H1 (cell line): ENCODE measurements around the gene SSH2.

Source experiments
- EP300 ChIP-seq, 2 experiments: IDR thresholded peaks; 1 replicate in 1 of 2; 2 replicates in 1 of 2; pipeline ENCODE4 v1.6.1; 2011 to 2012; ENCODE audit warnings: low read depth in 2 of 2, low read length in 2 of 2, mild to moderate bottlenecking in 2 of 2, borderline replicate concordance in 1 of 2, inconsistent platforms in 1 of 2, moderate library complexity in 1 of 2
- EZH2 ChIP-seq: fragments of 200-600 bp; sonication (generic); IDR thresholded peaks from 2 replicates; pipeline ENCODE4 v1.7.1; 2012; ENCODE audit warnings: low read depth, mild to moderate bottlenecking, moderate library complexity, low read length, inconsistent platforms; ENCODE audit not compliant: severe bottlenecking
- POLR2AphosphoS5 ChIP-seq: IDR thresholded peaks from 2 replicates; pipeline ENCODE4 v1.6.1; 2011; ENCODE audit warnings: low read depth, low read length
- TF ChIP-seq, protein P1 (sequence below), 3 experiments: IDR thresholded peaks; 1 replicate in 2 of 3; 2 replicates in 1 of 3; pipeline versions ENCODE4 v1.5.1 to v1.6.1; 2011; ENCODE audit warnings: low read length in 3 of 3, mild to moderate bottlenecking in 3 of 3, inconsistent platforms in 2 of 3, low read depth in 1 of 3, moderate library complexity in 1 of 3; ENCODE audit not compliant: insufficient read depth in 1 of 3; ENCODE audit errors: control extremely low read depth in 1 of 3
- TF ChIP-seq, protein P2 (sequence below): IDR thresholded peaks from 2 replicates; pipeline ENCODE4 v1.6.1; 2012; ENCODE audit warnings: inconsistent platforms

DNA sequence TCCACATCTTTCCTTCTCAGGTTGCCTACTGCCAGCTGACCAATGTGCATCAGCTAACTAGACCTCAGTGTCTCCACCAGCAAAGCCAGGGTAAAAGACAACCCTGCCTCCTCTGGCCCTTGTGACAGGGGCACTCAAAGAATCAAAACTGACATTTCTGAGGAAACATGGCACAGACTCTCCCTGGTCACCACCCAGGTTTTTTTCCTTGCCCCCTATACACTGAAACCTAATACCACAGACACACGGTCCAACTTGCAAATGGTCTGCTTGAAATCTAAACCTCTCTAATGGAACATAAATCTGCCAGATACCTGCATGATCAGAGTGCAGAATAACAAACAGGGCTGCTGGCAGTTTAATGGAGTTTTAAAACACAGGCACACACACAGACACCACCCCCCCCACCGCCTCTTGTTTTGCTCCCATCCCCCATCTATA lies 287.8 kb downstream of the SSH2 start:
- no peak for TF ChIP-seq POLR2AphosphoS5
- TF ChIP-seq, protein P1, sequence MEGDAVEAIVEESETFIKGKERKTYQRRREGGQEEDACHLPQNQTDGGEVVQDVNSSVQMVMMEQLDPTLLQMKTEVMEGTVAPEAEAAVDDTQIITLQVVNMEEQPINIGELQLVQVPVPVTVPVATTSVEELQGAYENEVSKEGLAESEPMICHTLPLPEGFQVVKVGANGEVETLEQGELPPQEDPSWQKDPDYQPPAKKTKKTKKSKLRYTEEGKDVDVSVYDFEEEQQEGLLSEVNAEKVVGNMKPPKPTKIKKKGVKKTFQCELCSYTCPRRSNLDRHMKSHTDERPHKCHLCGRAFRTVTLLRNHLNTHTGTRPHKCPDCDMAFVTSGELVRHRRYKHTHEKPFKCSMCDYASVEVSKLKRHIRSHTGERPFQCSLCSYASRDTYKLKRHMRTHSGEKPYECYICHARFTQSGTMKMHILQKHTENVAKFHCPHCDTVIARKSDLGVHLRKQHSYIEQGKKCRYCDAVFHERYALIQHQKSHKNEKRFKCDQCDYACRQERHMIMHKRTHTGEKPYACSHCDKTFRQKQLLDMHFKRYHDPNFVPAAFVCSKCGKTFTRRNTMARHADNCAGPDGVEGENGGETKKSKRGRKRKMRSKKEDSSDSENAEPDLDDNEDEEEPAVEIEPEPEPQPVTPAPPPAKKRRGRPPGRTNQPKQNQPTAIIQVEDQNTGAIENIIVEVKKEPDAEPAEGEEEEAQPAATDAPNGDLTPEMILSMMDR (IDR thresholded peaks at IDR 0.05; ENCODE audit: control extremely low read depth in 1 of 3, insufficient read depth in 1 of 3, low read depth in 1 of 3, low read length in 3 of 3): no peak
- TF ChIP-seq EZH2: no peak
- TF ChIP-seq, protein P2, sequence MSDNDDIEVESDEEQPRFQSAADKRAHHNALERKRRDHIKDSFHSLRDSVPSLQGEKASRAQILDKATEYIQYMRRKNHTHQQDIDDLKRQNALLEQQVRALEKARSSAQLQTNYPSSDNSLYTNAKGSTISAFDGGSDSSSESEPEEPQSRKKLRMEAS: no peak
- no peak for TF ChIP-seq EP300 (IDR thresholded peaks at IDR 0.05; ENCODE audit: borderline replicate concordance in 1 of 2, low read depth in 2 of 2, low read length in 2 of 2)
